Measurements from ENCODE around the gene FAM163B. TPM values are rescaled to one million over a fixed set of nuclear protein-coding genes. Genes with fewer than 3 reads are reported as not detected.

Gene FAM163B
- polyA plus RNA-seq, 1 of the 3 experiments (the other 2 are of a cell fraction): 0.05 TPM

DNA sequence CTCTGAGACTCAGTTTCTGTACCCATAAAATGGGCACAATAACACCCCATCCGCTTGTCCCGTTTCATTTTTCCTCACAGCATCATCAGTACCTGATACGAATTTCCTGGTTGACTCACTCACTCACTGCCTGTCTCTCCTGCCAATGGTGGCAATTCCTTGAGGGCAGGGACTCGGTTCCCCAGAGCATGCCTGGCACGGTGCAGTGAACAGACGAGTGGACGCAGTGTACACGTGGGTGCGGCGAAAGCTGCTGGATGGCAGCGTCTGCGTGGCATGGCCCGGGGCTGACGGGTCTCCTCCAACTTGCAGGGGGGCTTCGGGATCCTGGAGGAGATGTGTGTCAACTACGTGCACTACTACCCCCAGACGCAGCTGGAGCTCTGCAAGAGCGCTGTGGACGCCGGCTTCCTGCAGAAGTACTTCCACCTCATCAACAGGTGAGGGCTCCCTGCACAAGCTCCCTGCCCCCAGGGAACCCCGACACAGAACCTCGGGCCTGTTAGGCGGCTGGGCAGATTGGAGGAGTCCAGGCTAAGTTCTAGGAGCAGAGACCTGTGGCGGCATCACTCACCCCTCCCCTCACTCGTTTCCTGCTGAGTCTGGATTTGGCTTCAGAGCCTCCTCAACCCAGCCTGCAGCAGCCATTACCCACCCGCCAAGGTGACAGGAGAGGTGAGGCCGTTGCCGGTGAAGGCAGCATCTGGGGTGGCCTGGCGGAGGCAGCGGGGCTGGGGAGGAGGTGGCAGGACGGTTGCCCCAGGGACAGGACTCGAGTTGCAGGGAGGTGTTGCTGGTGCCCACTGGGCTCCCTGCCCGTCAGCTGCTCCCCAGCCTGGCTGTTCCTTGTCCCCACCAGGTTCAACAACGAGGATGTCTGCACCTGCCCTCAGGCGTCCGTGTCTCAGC, 47.3 kb upstream of the FAM163B start:
- Histone ChIP-seq H3K4me1 (ENCODE audit: control insufficient read depth in 1 of 2, insufficient read depth in 2 of 2, low read depth in 1 of 2, low read length in 1 of 2) (peaks cover 0 to 50% of the 10 kb centered on the region in 2 experiments; a peak in 1 of 4 replicates), H3K9me3 (no peaks in the 10 kb centered on the region), H2AFZ (ENCODE audit: low read depth) (no peak overlapping the region), H3K4me3 (ENCODE audit: low read depth in 2 of 2, low read length in 1 of 2) (no peak overlapping the region), H3K4me2 (no peak overlapping the region), H3K36me3 (replicated peaks in 1 of 2; ENCODE audit: control insufficient read depth in 1 of 2, insufficient read depth in 2 of 2, low read length in 1 of 2) (no peaks in the 10 kb centered on the region), H3K9ac (no peak overlapping the region), H3F3A (replicated peaks; ENCODE audit: insufficient read depth) (no peaks in the 10 kb centered on the region), H3K27ac (ENCODE audit: low read depth in 2 of 2, low read length in 1 of 2) (peak overlapping the region in 1 of 2 experiments; percentile 75; a peak in 2 of 4 replicates), H4K20me1 (ENCODE audit: insufficient read depth) (no peaks in the 10 kb centered on the region), H3K9me2 (no peaks in the 10 kb centered on the region), H3K27me3 (ENCODE audit: insufficient read depth) (no peaks in the 10 kb centered on the region), H3K79me2 (ENCODE audit: insufficient read depth) (no peaks in the 10 kb centered on the region)
- 69% methylated on average over 21 of the region's 36 CpGs for WGBS (ENCODE audit: low lambda C conversion rate)
- ChIA-PET CTCF (interaction anchor here (1.1 to 2.0 kb wide), 2 partner anchors 11 to 71 kb away, joined by 3 to 4 read pairs; no protein-coding TSS in a partner anchor), POLR2A (interaction anchor here (0.6 to 1.5 kb wide), 3 partner anchors 10 to 75 kb away, joined by 3 to 4 read pairs (median 3); no protein-coding TSS in a partner anchor)
- no peak for DNase-seq
- TF ChIP-seq EP300 (IDR thresholded peaks at IDR 0.05; ENCODE audit: borderline replicate concordance in 1 of 2, low read depth in 1 of 2, low read length in 1 of 2) (no peak), JUND (IDR thresholded peaks at IDR 0.05) (no peak), NFIC (IDR thresholded peaks at IDR 0.05; ENCODE audit: borderline replicate concordance) (no peak), ELF1 (IDR thresholded peaks at IDR 0.05) (no peak), RAD21 (IDR thresholded peaks at IDR 0.05; ENCODE audit: low read length) (no peak), GATA2 (CRISPR knock-in tag; IDR thresholded peaks at IDR 0.05) (no peak), POLR2AphosphoS5 (IDR thresholded peaks at IDR 0.05; ENCODE audit: low read depth, low read length) (no peak), FOXJ3 (CRISPR knock-in tag; IDR thresholded peaks at IDR 0.05) (no peak), EZH2phosphoT487 (IDR thresholded peaks at IDR 0.05; ENCODE audit: borderline replicate concordance, low read depth) (no peak), RCOR1 (IDR thresholded peaks at IDR 0.05; ENCODE audit: low read length) (no peak)
- TF ChIP-seq, protein P1, sequence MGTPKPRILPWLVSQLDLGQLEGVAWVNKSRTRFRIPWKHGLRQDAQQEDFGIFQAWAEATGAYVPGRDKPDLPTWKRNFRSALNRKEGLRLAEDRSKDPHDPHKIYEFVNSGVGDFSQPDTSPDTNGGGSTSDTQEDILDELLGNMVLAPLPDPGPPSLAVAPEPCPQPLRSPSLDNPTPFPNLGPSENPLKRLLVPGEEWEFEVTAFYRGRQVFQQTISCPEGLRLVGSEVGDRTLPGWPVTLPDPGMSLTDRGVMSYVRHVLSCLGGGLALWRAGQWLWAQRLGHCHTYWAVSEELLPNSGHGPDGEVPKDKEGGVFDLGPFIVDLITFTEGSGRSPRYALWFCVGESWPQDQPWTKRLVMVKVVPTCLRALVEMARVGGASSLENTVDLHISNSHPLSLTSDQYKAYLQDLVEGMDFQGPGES (IDR thresholded peaks at IDR 0.05; ENCODE audit: low read depth, low read length): no peak
- TF ChIP-seq, protein P2, sequence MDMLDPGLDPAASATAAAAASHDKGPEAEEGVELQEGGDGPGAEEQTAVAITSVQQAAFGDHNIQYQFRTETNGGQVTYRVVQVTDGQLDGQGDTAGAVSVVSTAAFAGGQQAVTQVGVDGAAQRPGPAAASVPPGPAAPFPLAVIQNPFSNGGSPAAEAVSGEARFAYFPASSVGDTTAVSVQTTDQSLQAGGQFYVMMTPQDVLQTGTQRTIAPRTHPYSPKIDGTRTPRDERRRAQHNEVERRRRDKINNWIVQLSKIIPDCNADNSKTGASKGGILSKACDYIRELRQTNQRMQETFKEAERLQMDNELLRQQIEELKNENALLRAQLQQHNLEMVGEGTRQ (IDR thresholded peaks at IDR 0.05; ENCODE audit: borderline replicate concordance, low read depth, low read length): no peak
- TF ChIP-seq, protein P3, sequence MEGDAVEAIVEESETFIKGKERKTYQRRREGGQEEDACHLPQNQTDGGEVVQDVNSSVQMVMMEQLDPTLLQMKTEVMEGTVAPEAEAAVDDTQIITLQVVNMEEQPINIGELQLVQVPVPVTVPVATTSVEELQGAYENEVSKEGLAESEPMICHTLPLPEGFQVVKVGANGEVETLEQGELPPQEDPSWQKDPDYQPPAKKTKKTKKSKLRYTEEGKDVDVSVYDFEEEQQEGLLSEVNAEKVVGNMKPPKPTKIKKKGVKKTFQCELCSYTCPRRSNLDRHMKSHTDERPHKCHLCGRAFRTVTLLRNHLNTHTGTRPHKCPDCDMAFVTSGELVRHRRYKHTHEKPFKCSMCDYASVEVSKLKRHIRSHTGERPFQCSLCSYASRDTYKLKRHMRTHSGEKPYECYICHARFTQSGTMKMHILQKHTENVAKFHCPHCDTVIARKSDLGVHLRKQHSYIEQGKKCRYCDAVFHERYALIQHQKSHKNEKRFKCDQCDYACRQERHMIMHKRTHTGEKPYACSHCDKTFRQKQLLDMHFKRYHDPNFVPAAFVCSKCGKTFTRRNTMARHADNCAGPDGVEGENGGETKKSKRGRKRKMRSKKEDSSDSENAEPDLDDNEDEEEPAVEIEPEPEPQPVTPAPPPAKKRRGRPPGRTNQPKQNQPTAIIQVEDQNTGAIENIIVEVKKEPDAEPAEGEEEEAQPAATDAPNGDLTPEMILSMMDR (IDR thresholded peaks at IDR 0.05): no peak

Measured in SK-N-SH (cell line).